Progenitor cell of endocrine pancreas (in vitro differentiated cells): Measurements from ENCODE around the gene ATM. TPM values are rescaled to one million over a fixed set of nuclear protein-coding genes. Genes with fewer than 3 reads are reported as not detected.
A peak's percentile ranks its signal among the peaks of the same experiment; 100 is the strongest.

Source experiments
- DNase-seq: peaks from one replicate; pipeline ENCODE4 v3.0.0; 2021; ENCODE audit warnings: low spot score; ENCODE audit not compliant: unreplicated experiment
- H3K27ac Mint-ChIP-seq: 2 replicates; pipeline ENCODE4 v1.8.0; 2021; ENCODE audit warnings: mild to moderate bottlenecking, moderate library complexity, mixed read lengths
- H3K27me3 Mint-ChIP-seq: 2 replicates; pipeline ENCODE4 v1.8.0; 2021; ENCODE audit warnings: mixed read lengths
- H3K36me3 Mint-ChIP-seq: 2 replicates; pipeline ENCODE4 v1.8.0; 2022; ENCODE audit warnings: mixed read lengths; ENCODE audit not compliant: insufficient read depth
- H3K4me1 Mint-ChIP-seq: 2 replicates; pipeline ENCODE4 v1.8.0; 2021; ENCODE audit warnings: low read depth, mixed read lengths
- H3K4me3 Mint-ChIP-seq: 2 replicates; pipeline ENCODE4 v1.8.0; 2021; ENCODE audit warnings: low read depth, mild to moderate bottlenecking, moderate library complexity, mixed read lengths
- H3K9me3 Mint-ChIP-seq: 2 replicates; pipeline ENCODE4 v1.8.0; 2021; ENCODE audit warnings: low read depth, mixed read lengths
- total RNA-seq: library from RNA; stranded (reverse); gene quantifications from 2 replicates; pipeline ENCODE4 v1.2.1, GENCODE V29; 2021
- TF ChIP-seq, protein P1 (sequence below): fragments of 200-600 bp; sonication (generic); IDR thresholded peaks from one replicate; pipeline ENCODE4 v1.5.0; 2021; ENCODE audit warnings: antibody characterized with exemption, mild to moderate bottlenecking; ENCODE audit not compliant: unreplicated experiment

Gene ATM
- total RNA-seq, 1 donor from 2014 or later, result 79.2 TPM

DNA sequence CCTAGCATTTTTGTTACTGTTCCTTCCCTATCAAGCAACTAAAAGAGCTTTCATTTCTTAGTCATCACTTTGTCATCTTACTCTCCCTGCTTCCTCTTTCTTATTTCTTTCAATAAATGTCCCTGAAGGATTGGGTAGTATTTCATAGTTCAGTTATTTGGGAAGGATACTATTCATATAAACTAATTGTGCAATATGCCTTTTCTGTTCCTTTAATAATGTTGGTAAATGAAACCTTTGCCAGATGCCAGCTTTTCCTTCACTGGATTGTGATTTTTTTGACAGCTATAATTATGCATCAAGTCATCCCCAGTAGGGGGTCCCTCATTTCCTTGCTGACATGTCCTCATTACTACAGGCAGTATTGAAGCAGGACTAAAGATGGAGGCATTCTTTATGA, 101.7 kb downstream of the ATM start:
- no peak for DNase-seq
- H3K9me3 Mint-ChIP-seq, result no peaks in the 10 kb centered on the region
- H3K36me3 Mint-ChIP-seq, result peaks cover 16% of the 10 kb centered on the region
- no peak overlapping the region for H3K27ac Mint-ChIP-seq
- H3K4me1 Mint-ChIP-seq, result no peaks in the 10 kb centered on the region
- TF ChIP-seq, protein P1, sequence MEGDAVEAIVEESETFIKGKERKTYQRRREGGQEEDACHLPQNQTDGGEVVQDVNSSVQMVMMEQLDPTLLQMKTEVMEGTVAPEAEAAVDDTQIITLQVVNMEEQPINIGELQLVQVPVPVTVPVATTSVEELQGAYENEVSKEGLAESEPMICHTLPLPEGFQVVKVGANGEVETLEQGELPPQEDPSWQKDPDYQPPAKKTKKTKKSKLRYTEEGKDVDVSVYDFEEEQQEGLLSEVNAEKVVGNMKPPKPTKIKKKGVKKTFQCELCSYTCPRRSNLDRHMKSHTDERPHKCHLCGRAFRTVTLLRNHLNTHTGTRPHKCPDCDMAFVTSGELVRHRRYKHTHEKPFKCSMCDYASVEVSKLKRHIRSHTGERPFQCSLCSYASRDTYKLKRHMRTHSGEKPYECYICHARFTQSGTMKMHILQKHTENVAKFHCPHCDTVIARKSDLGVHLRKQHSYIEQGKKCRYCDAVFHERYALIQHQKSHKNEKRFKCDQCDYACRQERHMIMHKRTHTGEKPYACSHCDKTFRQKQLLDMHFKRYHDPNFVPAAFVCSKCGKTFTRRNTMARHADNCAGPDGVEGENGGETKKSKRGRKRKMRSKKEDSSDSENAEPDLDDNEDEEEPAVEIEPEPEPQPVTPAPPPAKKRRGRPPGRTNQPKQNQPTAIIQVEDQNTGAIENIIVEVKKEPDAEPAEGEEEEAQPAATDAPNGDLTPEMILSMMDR, result no peak
- no peaks in the 10 kb centered on the region for H3K27me3 Mint-ChIP-seq
- no peak overlapping the region for H3K4me3 Mint-ChIP-seq

DNA sequence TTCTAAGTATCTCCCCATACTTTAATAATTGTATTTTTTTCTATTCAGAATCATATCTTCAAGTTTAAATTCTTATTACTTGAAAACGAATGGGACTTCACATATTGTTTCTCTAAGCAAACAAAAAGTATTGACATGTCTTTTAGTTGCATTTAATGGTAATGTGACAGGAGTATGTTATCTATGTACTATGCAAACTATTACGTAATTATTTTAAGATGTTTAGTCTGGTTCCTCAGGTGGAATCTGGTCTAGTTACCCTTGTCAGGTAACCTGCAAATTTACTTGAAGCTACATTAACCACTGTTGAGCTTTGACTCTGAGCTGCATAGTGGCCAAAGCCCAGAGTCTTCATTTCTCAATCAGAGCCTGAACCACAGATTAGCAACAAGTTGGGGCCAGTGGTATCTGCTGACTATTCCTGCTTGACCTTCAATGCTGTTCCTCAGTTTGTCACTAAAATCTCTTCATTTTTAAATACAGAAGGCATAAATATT, 110.6 kb downstream of the ATM start:
- H3K27ac Mint-ChIP-seq, result no peak overlapping the region
- TF ChIP-seq, protein P1, result no peak
- DNase-seq, result no peak
- H3K4me1 Mint-ChIP-seq, result peaks cover 1% of the 10 kb centered on the region
- no peak overlapping the region for H3K4me3 Mint-ChIP-seq
- no peaks in the 10 kb centered on the region for H3K27me3 Mint-ChIP-seq
- H3K9me3 Mint-ChIP-seq, result no peaks in the 10 kb centered on the region
- peaks cover 17% of the 10 kb centered on the region for H3K36me3 Mint-ChIP-seq

DNA sequence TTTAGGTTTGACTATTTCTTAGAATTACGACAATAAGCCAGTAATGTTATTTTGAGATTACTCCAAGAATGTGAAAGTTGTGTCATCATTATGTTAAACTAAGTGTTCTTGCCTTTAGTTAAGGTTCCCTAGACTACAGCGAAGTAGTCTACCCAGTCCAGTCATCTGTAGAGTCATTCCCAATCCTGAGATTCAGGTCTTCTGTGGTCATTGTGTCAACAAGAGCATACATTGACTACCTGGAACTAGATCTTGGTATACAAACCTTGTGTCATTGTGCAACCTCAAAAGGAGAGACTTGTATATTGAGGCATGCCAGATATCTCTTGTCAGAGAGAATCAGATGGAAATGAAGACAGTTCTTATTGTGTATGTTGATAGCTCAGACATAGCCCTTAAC, 115.9 kb downstream of the ATM start:
- Mint-ChIP-seq H3K27ac (peak overlapping the region; percentile 13), H3K4me1 (peaks cover 5% of the 10 kb centered on the region), H3K27me3 (no peaks in the 10 kb centered on the region), H3K9me3 (no peaks in the 10 kb centered on the region), H3K36me3 (peaks cover 7% of the 10 kb centered on the region), H3K4me3 (no peak overlapping the region)
- TF ChIP-seq, protein P1, result no peak
- DNase-seq, result no peak

DNA sequence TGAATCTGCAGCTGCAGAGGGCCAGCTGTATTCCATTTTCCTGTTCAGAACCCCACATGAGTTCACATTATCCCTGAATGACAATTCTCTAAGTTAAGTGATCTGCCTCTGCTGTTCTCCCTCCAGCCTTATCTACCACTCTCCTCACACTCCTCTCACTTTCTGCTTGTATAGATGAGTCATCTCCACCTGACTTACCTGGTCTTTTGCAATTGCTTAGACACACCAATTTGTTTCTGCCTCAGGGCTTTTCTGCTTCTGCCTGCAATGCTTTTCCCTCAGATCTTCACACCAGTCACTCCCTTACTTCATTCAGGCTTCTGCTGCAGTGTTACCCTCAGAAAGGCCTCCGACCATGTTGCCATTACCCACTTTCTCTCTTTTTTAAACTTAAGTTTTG, 118.1 kb downstream of the ATM start:
- Mint-ChIP-seq H3K9me3 (no peaks in the 10 kb centered on the region), H3K27me3 (no peaks in the 10 kb centered on the region), H3K4me1 (peaks cover 4% of the 10 kb centered on the region), H3K4me3 (no peak overlapping the region), H3K36me3 (peaks cover 1% of the 10 kb centered on the region), H3K27ac (no peak overlapping the region)
- DNase-seq, result no peak
- TF ChIP-seq, protein P1, result no peak

DNA sequence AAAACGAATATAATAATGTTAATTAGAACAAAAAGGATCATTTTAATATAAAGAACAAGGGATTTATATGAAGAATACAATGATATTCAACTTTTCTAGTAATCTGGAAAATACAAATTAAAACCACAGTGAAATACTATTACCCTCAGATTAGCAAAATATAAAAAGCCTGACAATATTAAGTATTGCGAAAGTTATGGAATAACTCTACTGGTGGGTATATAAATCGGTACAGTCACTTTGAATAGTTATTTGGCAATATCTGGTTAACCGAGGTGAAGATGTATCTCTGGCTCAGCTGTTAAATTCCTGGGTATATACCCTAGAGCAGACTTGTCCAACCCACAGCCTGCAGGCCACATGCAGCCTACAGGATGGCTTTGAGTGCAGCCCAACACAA, 118.8 kb downstream of the ATM start:
- Mint-ChIP-seq H3K36me3 (no peaks in the 10 kb centered on the region), H3K27ac (no peak overlapping the region), H3K4me1 (peaks cover 4% of the 10 kb centered on the region), H3K4me3 (no peak overlapping the region), H3K9me3 (no peaks in the 10 kb centered on the region), H3K27me3 (no peaks in the 10 kb centered on the region)
- DNase-seq, result no peak
- TF ChIP-seq, protein P1, result no peak
